ENCODE results near the gene TARP.
"Not testable (repeated sequence)": the region's sequence is repeated elsewhere in the genome, so short reads cannot be mapped to it uniquely, and the experiment has no call there.

The TARP gene

DNA sequence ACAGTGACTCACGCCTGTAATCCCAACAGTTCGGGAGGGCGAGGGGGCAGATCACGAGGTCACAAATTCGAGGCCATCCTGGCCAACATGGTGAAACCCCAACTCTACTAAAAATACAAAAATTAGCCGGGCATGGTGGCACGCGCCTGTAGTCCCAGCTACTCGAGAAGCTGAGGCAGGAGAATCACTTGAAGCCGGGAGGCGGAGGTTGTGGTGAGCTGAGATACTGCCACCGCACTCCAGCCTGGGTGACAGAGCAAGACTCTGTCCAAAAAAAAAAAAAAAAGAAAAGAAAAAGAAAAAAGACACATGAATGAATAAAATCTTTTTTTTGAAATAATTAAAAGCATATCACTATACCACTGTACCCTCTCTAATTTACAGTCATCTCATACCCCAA lies 11.8 kb downstream of the TARP start:
- not testable (repeated sequence) for DNase-seq (ENCODE audit: low read depth)

DNA sequence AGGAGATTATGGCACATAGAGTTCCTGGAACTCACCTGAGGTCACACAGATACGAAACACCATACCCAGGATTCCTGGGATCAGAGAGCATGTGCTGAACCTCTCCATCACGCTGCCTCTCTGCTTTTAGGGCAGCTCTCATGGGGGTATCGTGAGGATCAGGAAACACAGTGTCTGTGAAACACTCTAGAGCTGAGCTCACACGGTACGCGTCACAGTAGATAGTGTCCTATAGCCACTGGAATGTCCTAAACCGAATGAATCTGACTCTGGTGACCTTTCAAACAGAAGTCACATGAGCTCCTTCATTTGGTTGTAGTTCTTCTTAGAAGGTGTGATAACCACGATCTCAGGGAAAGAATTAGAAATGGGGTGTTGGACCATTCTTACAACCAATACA lies 14.3 kb downstream of the TARP start:
- not testable (repeated sequence) for DNase-seq (ENCODE audit: low read depth)

- DNase-seq (ENCODE audit: low read depth) = no peak
Observed at GRCh38 chr7:38257350-38257677, 16.1 kb downstream of the TARP start.

GRCh38 chr7:38249849-38250248 lies 23.6 kb downstream of the TARP start:
- DNase-seq (ENCODE audit: low read depth) = not testable (repeated sequence)

DNA sequence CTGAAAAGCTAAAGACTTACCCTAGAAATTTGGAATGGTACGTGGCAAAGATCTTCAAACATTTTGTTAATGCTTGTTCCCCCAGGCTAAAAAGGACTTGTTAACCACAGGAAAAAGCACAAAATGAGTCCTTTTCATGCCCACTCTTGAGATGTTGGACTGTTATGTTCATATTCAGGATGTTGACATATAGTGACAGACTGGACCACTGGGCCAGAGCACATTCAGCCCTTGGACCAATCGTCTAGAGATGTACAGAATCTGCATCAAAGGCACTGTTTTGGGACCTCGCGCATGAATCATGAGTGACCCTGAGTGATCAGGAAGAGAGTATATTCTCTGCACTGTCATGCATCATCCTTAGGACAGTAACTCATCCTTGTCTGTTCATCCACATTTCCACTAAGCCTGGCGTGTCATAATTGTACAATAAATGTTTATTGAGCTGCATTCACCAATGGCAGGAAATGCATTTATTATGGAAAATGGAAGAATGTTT lies 25.3 kb downstream of the TARP start:
- DNase-seq (ENCODE audit: low read depth) = no peak

- DNase-seq (ENCODE audit: low read depth) = no peak
Observed at GRCh38 chr7:38245409-38245977, 27.9 kb downstream of the TARP start.

DNA sequence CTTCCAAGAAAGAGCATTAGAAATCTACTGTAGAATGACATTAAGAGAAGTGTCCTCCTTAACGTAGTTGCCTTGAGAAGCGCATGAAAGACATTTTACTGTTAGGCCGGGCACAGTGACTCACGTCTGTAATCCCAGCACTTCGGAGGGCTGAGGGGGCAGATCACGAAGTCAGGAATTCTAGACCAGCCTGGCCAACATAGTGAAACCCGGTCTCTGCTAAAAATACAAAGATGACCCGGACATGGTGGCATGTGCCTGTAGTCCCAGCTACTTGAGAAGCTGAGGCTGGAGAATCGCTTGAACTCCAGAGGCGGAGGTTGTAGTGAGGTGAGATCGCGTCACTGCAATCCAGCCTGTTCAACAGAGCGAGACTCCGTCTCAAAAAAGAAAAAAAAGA lies 28.9 kb downstream of the TARP start:
- DNase-seq (ENCODE audit: low read depth) = no peak

DNA sequence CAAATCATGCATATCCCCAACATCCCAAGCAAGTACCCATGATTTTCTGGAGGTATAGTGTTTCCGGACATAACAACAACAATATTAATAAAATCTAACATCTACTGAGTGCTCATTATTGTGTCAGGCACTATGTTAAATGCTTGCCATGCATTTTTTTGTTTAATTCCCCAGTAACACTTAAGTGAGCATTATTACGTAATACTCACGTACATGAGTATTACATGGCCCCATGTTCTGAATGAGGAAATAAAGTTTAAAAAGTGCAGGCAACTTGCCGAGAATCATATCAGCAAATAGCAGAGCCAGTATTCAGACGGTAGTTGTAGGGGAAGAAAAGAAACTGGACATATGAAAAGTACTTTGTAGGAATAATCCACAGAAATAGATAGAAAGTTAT lies 30.1 kb downstream of the TARP start:
- not testable (repeated sequence) for DNase-seq (ENCODE audit: low read depth)

DNA sequence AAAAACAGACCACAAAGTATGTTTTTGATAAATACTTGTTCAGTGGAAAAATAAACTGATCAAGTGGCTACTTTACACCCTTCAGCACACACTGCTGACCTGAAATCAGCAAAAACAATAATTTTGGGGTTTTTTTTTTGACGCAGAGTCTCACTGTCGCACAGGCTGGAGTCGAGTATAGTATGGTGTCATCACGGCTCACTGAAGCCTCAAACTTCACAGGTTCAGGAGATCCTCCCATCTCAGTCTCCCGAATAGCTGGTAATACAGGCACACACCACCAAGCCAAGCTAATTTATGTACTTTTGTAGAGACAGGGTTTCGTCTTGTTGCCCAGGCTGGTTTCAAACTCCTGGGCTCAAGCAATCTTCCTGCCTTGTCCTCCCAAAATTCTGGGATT lies 30.6 kb downstream of the TARP start:
- DNase-seq (ENCODE audit: low read depth) = no peak

GRCh38 chr7:38241071-38241470 lies 32.4 kb downstream of the TARP start:
- no peak for DNase-seq (ENCODE audit: low read depth)

GRCh38 chr7:38239129-38239528 lies 34.3 kb downstream of the TARP start:
- DNase-seq (ENCODE audit: low read depth) = not testable (repeated sequence)

DNA sequence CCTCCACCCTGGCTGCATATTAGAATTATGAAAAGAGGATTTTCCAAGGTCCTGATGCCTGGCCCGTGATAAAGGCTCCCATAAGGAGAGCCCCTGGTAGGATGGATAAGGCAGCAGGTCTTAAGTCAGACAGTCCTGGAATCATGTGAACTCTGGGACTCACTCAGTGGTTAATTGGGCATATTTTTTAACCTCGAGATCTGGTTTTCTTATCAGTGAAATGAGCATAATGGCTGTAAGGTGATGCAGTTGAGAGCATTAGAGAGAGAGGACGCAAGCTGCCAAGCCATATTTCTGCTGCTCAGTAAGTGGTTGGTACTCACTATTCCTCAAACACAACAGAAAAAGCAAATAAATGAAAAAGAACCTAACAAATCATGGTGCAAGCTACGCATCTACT lies 37.8 kb downstream of the TARP start:
- no peak for DNase-seq (ENCODE audit: low read depth)

GRCh38 chr7:38234759-38235158 lies 38.7 kb downstream of the TARP start:
- DNase-seq (ENCODE audit: low read depth) = not testable (repeated sequence)

GRCh38 chr7:38232502-38233366 lies 40.7 kb downstream of the TARP start:
- no peak for DNase-seq (ENCODE audit: low read depth)

DNA sequence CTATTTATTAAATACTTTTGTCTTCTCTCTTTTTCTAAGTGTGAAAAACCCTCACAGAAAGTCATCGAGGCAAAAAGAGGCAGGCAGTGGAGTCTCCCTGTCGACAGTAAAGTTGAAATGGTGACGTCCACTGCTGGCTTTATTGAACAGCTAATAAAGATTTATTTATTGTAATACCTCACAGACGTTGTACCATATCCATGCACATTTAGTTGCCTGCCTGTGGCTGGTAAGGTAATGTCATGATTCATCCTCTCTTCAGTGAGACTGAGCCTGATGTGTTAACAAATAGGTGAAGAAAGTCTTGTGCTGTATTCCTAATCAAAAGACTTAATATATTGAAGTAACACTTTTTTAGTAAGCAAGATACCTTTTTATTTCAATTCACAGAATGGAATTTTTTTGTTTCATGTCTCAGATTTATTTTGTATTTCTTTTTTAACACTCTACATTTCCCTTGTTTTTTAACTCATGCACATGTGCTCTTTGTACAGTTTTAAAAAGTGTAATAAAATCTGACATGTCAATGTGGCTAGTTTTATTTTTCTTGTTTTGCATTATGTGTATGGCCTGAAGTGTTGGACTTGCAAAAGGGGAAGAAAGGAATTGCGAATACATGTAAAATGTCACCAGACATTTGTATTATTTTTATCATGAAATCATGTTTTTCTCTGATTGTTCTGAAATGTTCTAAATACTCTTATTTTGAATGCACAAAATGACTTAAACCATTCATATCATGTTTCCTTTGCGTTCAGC lies 43.4 kb downstream of the TARP start:
- no peak for DNase-seq (ENCODE audit: low read depth)

DNA sequence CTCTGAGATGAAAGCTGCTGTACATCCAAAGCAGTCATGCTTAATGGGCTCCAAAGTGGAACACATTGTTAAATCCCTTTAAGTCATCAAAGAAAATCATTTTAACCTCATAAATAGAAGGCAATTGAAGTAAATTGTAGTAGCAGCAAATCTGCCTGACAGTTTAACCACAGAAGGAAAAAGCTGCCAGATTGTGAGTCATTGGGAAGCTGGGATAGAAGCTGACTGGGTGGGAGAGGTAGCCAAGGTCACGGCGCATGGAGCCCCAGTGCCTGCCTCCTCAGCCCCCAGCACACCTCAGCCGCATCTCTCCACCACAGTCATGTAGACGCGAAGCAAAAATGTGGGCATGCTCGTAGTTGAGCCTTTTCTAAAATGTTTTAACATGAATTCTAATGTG lies 44.0 kb downstream of the TARP start:
- no peak for DNase-seq (ENCODE audit: low read depth)

DNA sequence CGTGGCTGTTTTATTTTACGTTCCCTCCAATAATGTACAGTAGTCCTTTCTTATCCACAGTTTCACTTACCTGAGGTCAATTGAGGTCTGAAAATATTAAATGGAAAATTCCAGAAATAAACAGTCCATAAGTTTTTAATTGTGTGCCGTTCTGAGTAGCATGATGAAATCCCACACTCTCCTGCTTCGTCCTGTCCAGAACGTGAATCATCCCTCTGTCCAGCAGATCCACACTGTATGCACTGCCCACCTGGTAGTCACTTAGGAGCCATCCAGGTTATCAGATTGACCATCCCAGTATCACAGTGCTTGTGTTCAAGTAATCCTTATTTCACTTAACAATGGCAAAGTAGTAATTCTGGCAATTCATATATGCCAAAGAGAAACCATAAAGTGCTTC lies 49.0 kb downstream of the TARP start:
- peak; percentile 42 for DNase-seq (ENCODE audit: low read depth)

- DNase-seq (ENCODE audit: low read depth) = no peak
Observed at GRCh38 chr7:38223306-38223705, 50.1 kb downstream of the TARP start.

DNA sequence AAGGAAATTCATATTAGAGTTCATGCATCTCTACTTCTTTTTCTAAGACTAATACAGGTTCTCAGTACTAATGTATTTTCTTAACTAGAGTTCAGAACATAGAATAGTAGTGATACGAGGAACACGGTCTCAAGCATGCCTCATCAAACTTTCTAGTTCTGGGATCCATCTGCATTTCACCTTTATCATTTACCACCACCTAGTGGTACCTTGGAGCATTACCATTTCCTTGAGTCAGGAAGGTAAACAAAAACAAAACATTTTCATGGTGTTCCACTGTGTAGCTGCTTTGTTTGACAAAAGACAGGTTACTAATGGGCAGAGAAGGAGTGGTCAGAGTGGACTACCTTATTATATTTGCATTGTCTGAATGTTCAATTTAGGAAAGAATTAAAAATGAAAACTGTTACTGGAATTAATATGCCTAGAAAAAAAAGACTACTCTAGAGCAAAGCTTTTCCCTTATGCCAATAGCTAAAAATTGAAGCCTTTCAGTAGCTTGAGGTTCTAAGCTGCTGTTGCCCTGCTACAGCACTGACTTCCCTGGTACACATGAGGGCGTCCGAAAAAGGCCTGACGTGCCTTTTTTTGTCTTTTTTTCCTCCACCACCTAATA lies 50.8 kb downstream of the TARP start:
- DNase-seq (ENCODE audit: low read depth) = peak; percentile 41

DNA sequence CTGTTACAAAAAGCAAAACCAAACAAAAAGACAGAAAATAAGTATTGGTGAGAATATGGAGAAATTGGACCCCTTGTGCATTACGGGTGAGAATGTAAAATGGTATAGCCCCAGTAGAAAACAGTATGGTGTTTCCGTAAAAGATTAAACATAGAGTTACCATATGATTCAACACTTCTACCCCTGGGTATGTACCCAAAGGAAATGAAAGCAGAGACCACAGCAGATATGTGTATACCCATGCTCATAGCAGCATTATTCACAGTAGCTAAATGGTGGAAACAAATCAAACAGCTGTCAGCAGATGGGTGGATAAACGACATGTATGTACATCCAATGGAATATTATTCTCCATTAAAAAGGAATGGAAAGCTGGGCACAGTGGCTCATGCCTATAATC lies 53.0 kb downstream of the TARP start:
- DNase-seq (ENCODE audit: low read depth) = no peak

GRCh38 chr7:38217672-38218071 lies 55.8 kb downstream of the TARP start:
- DNase-seq (ENCODE audit: low read depth) = no peak

Data from fibroblast of gingiva (primary cell).